GM23248 (cell line): ENCODE data around the gene METTL1.

ENCODE experiments used
- EZH2 ChIP-seq: fragments of 200-600 bp; sonication (generic); IDR thresholded peaks from 2 replicates; pipeline ENCODE4 v1.6.1; 2018; ENCODE audit warnings: antibody characterized with exemption, mild to moderate bottlenecking; ENCODE audit not compliant: insufficient read depth, poor library complexity, severe bottlenecking
- EZH2phosphoT487 ChIP-seq: fragments of 200-600 bp; sonication (generic); IDR thresholded peaks from 2 replicates; pipeline ENCODE4 v1.6.1; 2018; ENCODE audit warnings: antibody characterized with exemption, moderate library complexity, mild to moderate bottlenecking, low read depth; ENCODE audit not compliant: insufficient read depth

DNA sequence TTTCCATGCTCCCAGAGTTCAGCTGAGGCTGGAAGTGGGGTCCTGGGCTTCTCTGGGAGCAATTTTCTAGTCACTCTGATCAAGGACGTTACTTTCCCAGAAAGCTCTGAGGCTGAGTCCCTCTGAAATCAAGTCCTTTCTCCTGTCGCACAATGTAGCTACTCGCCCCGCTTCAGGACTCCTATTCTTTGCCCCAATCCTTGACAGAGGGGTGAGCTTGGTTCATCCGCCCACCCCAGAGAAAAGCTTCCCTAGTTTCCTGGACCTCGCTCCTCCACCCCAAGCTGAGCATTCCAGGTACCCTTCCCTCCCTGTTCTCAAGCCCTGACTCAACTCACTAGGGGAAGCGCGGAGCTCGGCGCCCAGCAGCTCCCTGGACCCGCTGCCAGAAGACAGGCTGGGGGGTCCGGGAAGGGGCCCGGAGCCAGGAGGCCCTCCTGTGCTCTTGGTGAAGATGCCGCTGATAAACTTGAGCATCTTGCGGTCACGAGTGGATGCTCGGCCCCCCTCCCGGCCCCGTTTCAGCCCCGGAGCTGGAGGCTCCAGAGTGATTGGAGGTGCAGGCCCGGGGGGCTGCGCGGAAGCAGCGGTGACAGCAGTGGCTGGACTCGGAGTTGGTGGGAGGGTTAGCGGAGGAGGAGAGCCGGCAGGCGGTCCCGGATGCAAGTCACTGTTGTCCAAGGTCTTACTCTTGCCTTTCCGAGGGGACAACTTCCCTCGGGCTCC lies 35.0 kb downstream of the METTL1 start:
- peak; percentile 41; the same call in 1 of the 2 replicates for TF ChIP-seq EZH2phosphoT487
- TF ChIP-seq EZH2, result peak; percentile 95
